BJ (cell line): Measurements from ENCODE around the gene PCA3. TPM values are rescaled to one million over a fixed set of nuclear protein-coding genes. Genes with fewer than 3 reads are reported as not detected.

Experiments
- CTCF ChIA-PET: fragments of 350-600 bp; formaldehyde crosslinking; extraction: SDS; loops from one replicate; lab custom pipeline; 2021; ENCODE audit warnings: antibody characterized with exemption, inconsistent platforms; lab: Yijun Ruan, JAX
- POLR2A ChIA-PET: fragments of 300-600 bp; sonication (Branson Sonifier 250); formaldehyde crosslinking; extraction: SDS; loops from one replicate; lab custom pipeline; 2021; ENCODE audit warnings: antibody characterized with exemption; lab: Charles Lee
- DNase-seq: peaks from one replicate; pipeline ENCODE4 v3.0.0-alpha.2; 2011; ENCODE audit warnings: low read depth
- H3K27me3 ChIP-seq: 2 replicates; pipeline ENCODE4 v1.6.0; 2011; ENCODE audit warnings: low read length; ENCODE audit not compliant: control insufficient read depth, insufficient read depth
- H3K36me3 ChIP-seq: 2 replicates; pipeline ENCODE4 v1.5.1; 2011; ENCODE audit warnings: low read length; ENCODE audit not compliant: control insufficient read depth, insufficient read depth
- H3K4me3 ChIP-seq: 2 replicates; pipeline ENCODE4 v1.5.1; 2011; ENCODE audit warnings: low read depth, mild to moderate bottlenecking, control low read depth, low read length
- CTCF ChIP-seq: IDR thresholded peaks from 2 replicates; pipeline ENCODE4 v1.5.1; 2011; ENCODE audit warnings: low read depth, mild to moderate bottlenecking, control low read depth, inconsistent platforms, low read length, moderate library complexity; ENCODE audit not compliant: insufficient read depth
- polyA plus RNA-seq: library from polyadenylated mRNA; depleted of rRNA; stranded (reverse); fragments of >200 nt; gene quantifications from 2 replicates; pipeline ENCODE4 v1.2.3, GENCODE V29; 2011

Gene PCA3
- polyA plus RNA-seq, 1 experiment: not detected

- Histone ChIP-seq H3K36me3 (no peaks in the 10 kb centered on the region), H3K27me3 (no peaks in the 10 kb centered on the region), H3K4me3 (no peak overlapping the region)
- no peak for TF ChIP-seq CTCF
- POLR2A ChIA-PET: no interaction called here
- DNase-seq: no peak
- CTCF ChIA-PET: no interaction called here
These were observed 4.5 kb upstream of the PCA3 start for GRCh38 chr9:76759732-76760131.

- Histone ChIP-seq H3K27me3 (no peaks in the 10 kb centered on the region), H3K36me3 (no peaks in the 10 kb centered on the region), H3K4me3 (no peak overlapping the region)
- ChIA-PET CTCF (interaction anchor here (1.4 to 1.5 kb wide), 2 partner anchors 14 to 24 kb away, joined by 3 to 5 read pairs; no protein-coding TSS in a partner anchor), POLR2A (no interaction called here)
- DNase-seq: no peak
- peak; percentile 42 for TF ChIP-seq CTCF
These were observed 2.8 kb upstream of the PCA3 start for GRCh38 chr9:76761448-76761847.

- CTCF ChIA-PET: no interaction called here
- POLR2A ChIA-PET: no interaction called here
- no peaks in the 10 kb centered on the region for H3K36me3 ChIP-seq
- no peak for DNase-seq
- no peaks in the 10 kb centered on the region for H3K27me3 ChIP-seq
- TF ChIP-seq CTCF: no peak
- no peak overlapping the region for H3K4me3 ChIP-seq
These were observed 1.9 kb downstream of the PCA3 start for GRCh38 chr9:76766126-76766525.

GRCh38 chr9:76772686-76773445, 8.6 kb downstream of the PCA3 start:
- CTCF ChIA-PET: interaction anchor here (1.4 kb wide), 1 partner anchor 10 kb away, joined by 5 read pairs; the partner anchor contains the start of gene PCA3
- Histone ChIP-seq H3K4me3 (no peak overlapping the region), H3K36me3 (no peaks in the 10 kb centered on the region), H3K27me3 (no peaks in the 10 kb centered on the region)
- DNase-seq: peak; percentile 23
- no peak for TF ChIP-seq CTCF
- POLR2A ChIA-PET: no interaction called here

GRCh38 chr9:76784881-76785280, 20.6 kb downstream of the PCA3 start:
- Histone ChIP-seq H3K36me3 (no peaks in the 10 kb centered on the region), H3K27me3 (no peaks in the 10 kb centered on the region), H3K4me3 (no peak overlapping the region)
- TF ChIP-seq CTCF: no peak
- ChIA-PET POLR2A (no interaction called here), CTCF (interaction anchor here (1.4 to 1.9 kb wide), 2 partner anchors 23 to 25 kb away, joined by 3 to 7 read pairs; no protein-coding TSS in a partner anchor)
- DNase-seq: no peak
